SK-N-MC (cell line): ENCODE data around the gene LRP8.
A peak's percentile ranks its signal among the peaks of the same experiment; 100 is the strongest.

ENCODE experiments used
- DNase-seq: peaks from one replicate; pipeline ENCODE4 v3.0.0-alpha.2; 2011; ENCODE audit warnings: low read depth, low spot score
- H3K27ac ChIP-seq: fragments of 200-600 bp; sonication (generic); 2 replicates; pipeline ENCODE4 v1.5.1; 2016; ENCODE audit warnings: mixed run types
- H3K36me3 ChIP-seq: fragments of 200-600 bp; sonication (generic); 2 replicates; pipeline ENCODE4 v1.6.1; 2017; ENCODE audit warnings: antibody characterized with exemption, low read length, mixed read lengths; ENCODE audit not compliant: insufficient read depth
- H3K4me3 ChIP-seq: fragments of 200-600 bp; sonication (generic); 2 replicates; pipeline ENCODE4 v1.5.1; 2016
- H3K9ac ChIP-seq: fragments of 200-600 bp; sonication (generic); 2 replicates; pipeline ENCODE4 v1.8.0; 2017; ENCODE audit warnings: mixed run types, mixed read lengths; ENCODE audit not compliant: insufficient read length
- H3K9me3 ChIP-seq: fragments of 200-600 bp; sonication (generic); 2 replicates; pipeline ENCODE4 v1.6.1; 2017; ENCODE audit warnings: low read depth, mild to moderate bottlenecking, antibody characterized with exemption, low read length, moderate library complexity, mixed read lengths
- EZH2 ChIP-seq: fragments of 200-600 bp; sonication (generic); IDR thresholded peaks from one replicate; pipeline ENCODE4 v1.6.1; 2017; ENCODE audit warnings: antibody characterized with exemption
- FOXP2 ChIP-seq: optimal IDR thresholded peaks from 2 replicates; pipeline ENCODE3; 2011; ENCODE audit warnings: mild to moderate bottlenecking, moderate library complexity; ENCODE audit not compliant: insufficient read depth; ENCODE audit errors: extremely low read length, control extremely low read depth
- POLR2AphosphoS5 ChIP-seq: IDR thresholded peaks from 2 replicates; pipeline ENCODE4 v1.6.1; 2012; ENCODE audit warnings: mild to moderate bottlenecking, low read depth, low read length, borderline replicate concordance

LRP8 gene

DNA sequence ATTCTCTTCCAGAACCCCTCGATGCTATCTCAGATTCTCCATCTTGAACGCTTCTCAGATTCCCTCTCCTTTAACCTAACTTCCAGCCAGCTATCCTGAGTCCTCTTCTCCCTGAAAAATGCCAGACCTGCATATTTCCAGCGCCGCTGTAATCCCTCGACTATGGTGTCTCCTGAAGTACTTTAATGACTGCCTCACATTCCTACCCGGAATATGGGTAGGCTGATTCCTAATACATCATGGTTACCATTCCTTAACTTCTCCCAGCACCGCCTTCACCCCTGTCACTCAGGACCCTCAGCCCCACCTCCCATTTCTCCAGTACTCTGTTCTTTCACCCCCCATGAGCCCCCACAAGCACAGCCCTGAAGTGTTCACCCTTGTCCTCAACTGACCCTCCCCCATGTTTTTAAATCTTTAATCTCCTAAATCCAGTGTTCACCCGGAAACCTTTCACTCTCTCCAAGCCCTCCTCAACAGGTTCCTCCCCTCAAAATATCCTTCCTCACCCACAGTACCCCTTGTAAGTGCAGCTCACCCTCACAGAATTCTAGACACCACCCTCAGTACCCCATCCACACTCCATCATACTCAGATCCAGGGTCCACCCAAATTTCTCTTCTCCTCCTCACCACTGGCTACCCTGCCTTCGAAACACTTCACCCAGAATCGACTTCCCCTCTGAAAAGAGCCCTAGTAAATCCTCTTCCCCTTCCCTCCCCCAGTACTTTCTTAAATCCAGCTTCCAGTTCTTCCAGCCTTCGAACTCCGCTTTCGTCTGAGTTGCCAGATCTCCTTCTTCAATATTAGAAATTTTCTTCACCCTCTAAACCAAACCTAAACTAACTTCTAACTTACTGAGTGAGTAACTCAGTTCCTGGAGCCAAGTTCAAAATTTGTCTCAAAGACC lies 130.3 kb downstream of the LRP8 start:
- no peak for DNase-seq

DNA sequence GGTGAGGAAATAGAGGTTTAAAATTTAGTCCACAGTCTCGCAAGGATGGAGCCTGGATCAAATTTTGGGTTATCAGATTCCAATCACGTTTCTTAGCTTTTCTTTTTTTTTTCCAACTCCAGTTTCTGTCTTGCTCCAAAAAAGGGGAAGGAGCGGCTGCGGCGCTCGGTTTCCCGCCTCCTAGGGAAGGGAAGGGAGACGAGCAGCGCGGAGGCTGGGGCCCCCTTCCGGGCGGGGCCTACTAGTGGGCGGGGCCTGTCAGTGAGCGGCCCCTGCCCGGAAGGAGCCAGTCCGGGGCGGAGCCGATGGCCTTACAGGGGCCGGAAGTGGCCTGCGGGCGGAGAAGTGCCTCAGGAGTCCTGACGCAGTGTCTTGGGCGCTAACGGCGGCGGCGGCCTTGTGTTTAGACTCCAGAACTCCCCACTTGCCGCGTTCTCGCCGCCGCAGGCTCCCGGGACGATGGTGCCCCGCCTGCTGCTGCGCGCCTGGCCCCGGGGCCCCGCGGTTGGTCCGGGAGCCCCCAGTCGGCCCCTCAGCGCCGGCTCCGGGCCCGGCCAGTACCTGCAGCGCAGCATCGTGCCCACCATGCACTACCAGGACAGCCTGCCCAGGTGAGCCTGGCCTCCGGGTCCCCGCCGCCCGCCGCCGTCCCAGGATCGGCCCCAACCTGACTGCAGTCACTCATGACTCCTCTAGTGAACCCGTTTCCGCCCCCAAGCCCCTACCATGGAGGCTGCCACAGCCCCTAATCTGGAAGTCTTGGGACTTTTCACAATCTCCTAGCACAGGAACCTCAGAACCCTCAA lies 131.2 kb downstream of the LRP8 start, which contains the start of gene CPT2:
CPT2 (plus strand) TSS at position 340 of the 806 bp plus-strand sequence; CDS start at position 460, 120 bp downstream.
- Histone ChIP-seq H3K36me3 (no peaks in the 10 kb centered on the region), H3K4me3 (peak within 1 kb of the TSS; percentile 90), H3K9ac (peak within 1 kb of the TSS; percentile 83), H3K27ac (peak within 1 kb of the TSS; percentile 74), H3K9me3 (no peaks in the 10 kb centered on the region)
- peak; percentile 5 for DNase-seq
- TF ChIP-seq POLR2AphosphoS5 = peak; percentile 95
- TF ChIP-seq EZH2 = no peak

More for the DNA sequence above, 130.3 kb downstream of the LRP8 start:
- peak overlapping the region; percentile 83 for H3K9ac ChIP-seq
- H3K4me3 ChIP-seq = peak overlapping the region; percentile 90
- peak overlapping the region; percentile 74 for H3K27ac ChIP-seq
- TF ChIP-seq FOXP2 (no peak), EZH2 (no peak), POLR2AphosphoS5 (peak; percentile 36; the same call in 1 of the 2 replicates)
- H3K9me3 ChIP-seq = no peaks in the 10 kb centered on the region
- peaks cover 3% of the 10 kb centered on the region for H3K36me3 ChIP-seq

GRCh38 chr1:53196017-53196484 lies 131.8 kb downstream of the LRP8 start:
- Histone ChIP-seq H3K9ac (peak overlapping the region; percentile 83), H3K36me3 (no peaks in the 10 kb centered on the region), H3K27ac (peak overlapping the region; percentile 53; the same call in 1 of the 2 replicates), H3K9me3 (no peaks in the 10 kb centered on the region), H3K4me3 (peak overlapping the region; percentile 90)
- DNase-seq = no peak
- TF ChIP-seq FOXP2 (no peak), EZH2 (no peak), POLR2AphosphoS5 (no peak)

- H3K27ac ChIP-seq = no peak overlapping the region
- DNase-seq = no peak
- H3K9ac ChIP-seq = no peak overlapping the region
- no peak overlapping the region for H3K4me3 ChIP-seq
- TF ChIP-seq FOXP2 (no peak), EZH2 (no peak), POLR2AphosphoS5 (no peak)
- no peaks in the 10 kb centered on the region for H3K36me3 ChIP-seq
- H3K9me3 ChIP-seq = no peaks in the 10 kb centered on the region
Observed at GRCh38 chr1:53195246-53196016, 132.4 kb downstream of the LRP8 start.
